ENCODE measurements around the gene MUC5B. TPM values are rescaled to one million over a fixed set of nuclear protein-coding genes. Genes with fewer than 3 reads are reported as not detected.

The MUC5B gene
- total RNA-seq, 1 donor from 2014 or later, result not detected

DNA sequence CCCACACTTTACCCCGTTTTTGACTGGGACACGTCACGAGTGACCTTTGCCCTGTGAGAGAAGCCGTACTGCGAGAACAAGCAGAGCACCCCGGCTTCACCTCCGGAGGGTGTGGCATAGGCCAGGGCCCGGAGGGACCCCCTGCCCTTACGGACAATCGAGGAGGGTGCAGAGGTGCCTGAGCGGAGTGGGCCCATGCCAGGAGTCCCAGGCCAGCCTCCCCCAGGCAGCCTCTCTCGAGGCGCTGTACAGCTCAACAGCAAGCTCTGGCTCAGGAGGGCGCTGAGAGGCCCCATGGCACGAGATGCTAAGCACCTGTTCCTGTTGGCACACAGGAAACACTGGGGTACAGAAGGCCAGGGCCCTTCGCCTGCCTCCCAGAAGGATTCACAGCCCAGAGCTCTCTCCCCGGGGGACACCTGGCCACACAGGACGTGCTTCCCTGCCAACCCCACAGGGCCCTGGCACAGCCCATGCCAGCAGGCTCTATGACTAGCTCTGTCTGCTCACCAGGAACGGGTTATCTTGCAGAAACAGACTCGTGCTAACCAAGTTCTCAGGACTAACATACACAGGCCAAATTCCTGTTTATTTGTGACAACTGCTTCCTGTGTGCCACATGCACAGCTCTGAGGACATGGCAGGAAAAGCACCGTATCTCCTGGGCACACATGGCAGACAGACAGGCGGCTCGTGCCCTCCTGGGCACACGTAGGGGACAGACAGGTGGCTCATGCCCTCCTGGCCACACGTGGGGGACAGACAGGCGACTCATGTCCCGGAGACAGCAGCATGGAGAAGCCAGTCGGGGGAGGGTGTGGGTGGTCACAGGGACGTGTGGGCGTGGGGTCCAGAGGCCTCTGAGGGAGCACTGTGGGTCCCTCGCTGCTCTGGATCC lies 75.0 kb downstream of the MUC5B start:
- Mint-ChIP-seq H3K4me1 (peaks cover 16% of the 10 kb centered on the region), H3K27me3 (ENCODE audit: low read depth) (no peaks in the 10 kb centered on the region), H3K27ac (no peak overlapping the region), H3K4me3 (no peak overlapping the region), H3K9me3 (no peaks in the 10 kb centered on the region), H3K36me3 (peaks cover 2% of the 10 kb centered on the region)
- TF ChIP-seq, protein P1, sequence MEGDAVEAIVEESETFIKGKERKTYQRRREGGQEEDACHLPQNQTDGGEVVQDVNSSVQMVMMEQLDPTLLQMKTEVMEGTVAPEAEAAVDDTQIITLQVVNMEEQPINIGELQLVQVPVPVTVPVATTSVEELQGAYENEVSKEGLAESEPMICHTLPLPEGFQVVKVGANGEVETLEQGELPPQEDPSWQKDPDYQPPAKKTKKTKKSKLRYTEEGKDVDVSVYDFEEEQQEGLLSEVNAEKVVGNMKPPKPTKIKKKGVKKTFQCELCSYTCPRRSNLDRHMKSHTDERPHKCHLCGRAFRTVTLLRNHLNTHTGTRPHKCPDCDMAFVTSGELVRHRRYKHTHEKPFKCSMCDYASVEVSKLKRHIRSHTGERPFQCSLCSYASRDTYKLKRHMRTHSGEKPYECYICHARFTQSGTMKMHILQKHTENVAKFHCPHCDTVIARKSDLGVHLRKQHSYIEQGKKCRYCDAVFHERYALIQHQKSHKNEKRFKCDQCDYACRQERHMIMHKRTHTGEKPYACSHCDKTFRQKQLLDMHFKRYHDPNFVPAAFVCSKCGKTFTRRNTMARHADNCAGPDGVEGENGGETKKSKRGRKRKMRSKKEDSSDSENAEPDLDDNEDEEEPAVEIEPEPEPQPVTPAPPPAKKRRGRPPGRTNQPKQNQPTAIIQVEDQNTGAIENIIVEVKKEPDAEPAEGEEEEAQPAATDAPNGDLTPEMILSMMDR (IDR thresholded peaks at IDR 0.05; ENCODE audit: unreplicated experiment), result no peak
- peak in 1 of 2 experiments; percentile 19 for DNase-seq (ENCODE audit: low spot score in 2 of 2, unreplicated experiment in 2 of 2)

DNA sequence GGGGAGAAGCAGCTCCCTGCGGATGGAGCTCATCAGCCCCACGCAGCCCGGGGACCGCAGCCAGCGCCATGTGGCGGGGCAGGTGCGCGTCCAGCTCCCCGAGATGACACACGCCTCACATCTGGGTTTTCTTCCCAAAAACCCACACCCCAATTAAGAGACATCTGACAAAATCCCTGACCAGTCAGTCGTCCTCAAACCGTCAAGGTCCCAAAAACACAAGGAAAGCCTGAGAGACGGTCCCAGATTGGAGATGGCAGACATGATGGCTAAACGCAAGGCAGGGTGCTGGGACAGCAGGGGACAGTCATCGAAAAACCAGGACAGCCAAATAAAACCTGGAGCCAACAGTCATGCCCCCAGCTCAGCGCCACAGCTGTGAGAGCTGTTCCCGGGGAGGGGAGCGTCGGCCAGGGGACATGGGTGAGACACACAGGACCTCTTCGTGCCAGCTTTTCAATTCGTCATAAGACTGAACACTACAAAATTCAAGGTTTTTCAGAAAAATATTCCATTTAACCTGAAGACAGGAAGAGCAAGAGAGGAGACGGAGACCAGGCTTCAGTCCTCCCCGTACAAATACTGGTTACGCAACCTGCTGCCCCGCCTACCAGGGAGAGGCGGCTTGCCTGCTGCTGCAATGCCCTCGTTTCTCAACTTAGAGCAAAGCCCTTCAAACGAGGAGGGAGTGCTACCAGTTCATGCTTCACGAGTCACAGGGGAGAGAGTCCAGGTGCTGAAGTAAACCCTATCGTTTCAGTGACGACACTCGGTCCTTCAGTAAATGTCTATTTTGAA lies 76.0 kb downstream of the MUC5B start:
- Mint-ChIP-seq H3K9me3 (no peaks in the 10 kb centered on the region), H3K27ac (peak overlapping the region; percentile 67), H3K27me3 (ENCODE audit: low read depth) (no peaks in the 10 kb centered on the region), H3K4me3 (no peak overlapping the region), H3K36me3 (peaks cover 3% of the 10 kb centered on the region), H3K4me1 (peaks cover 16% of the 10 kb centered on the region)
- TF ChIP-seq, protein P1 (IDR thresholded peaks at IDR 0.05; ENCODE audit: unreplicated experiment), result no peak
- DNase-seq (ENCODE audit: low spot score in 2 of 2, unreplicated experiment in 2 of 2), result peak; percentile 52 to 68

DNA sequence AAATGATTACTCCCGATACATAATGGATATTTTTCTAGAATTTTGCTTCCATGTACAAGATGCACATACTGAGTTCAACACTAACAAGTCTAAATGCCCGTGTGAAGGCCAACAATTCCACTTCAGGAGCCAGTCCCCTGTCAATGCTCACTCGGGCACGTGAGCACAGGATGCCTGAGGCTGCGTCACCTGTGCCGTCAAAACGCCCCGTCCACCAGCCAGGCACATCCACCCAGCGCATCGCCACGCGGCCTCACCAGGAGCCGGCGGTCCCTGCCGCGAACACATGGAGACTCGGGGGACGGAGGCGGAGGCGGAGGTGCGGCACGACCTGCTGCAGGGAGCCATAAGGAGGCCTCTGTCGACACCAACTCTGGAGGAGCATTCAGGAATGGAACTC lies 76.8 kb downstream of the MUC5B start:
- Mint-ChIP-seq H3K4me3 (no peak overlapping the region), H3K4me1 (peaks cover 16% of the 10 kb centered on the region), H3K27me3 (ENCODE audit: low read depth) (no peaks in the 10 kb centered on the region), H3K36me3 (peaks cover 3% of the 10 kb centered on the region), H3K27ac (peak overlapping the region; percentile 43), H3K9me3 (no peaks in the 10 kb centered on the region)
- peak in 1 of 2 experiments; percentile 37 for DNase-seq (ENCODE audit: low spot score in 2 of 2, unreplicated experiment in 2 of 2)
- TF ChIP-seq, protein P1 (IDR thresholded peaks at IDR 0.05; ENCODE audit: unreplicated experiment), result no peak

DNA sequence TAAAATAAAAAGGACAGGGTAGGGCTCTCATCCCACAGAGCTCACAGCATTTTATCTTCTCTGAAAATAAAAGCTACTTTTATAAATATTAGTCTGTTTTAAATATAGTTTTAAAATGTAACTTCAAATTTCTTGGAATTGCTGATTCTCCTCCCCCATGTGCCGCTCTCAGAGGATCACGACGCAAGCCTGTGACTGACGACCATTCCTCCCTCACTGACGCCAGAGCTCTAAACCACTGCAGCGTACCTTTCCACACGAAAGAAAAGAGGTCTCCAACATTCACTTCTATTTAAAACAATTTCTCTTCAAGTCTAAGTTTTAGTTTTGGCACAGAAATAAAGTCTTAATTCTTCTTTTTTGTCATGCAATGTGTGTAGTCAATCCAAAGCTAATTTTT lies 77.3 kb downstream of the MUC5B start:
- Mint-ChIP-seq H3K27me3 (ENCODE audit: low read depth) (no peaks in the 10 kb centered on the region), H3K9me3 (no peaks in the 10 kb centered on the region), H3K27ac (no peak overlapping the region), H3K4me1 (peaks cover 16% of the 10 kb centered on the region), H3K36me3 (peaks cover 3% of the 10 kb centered on the region), H3K4me3 (no peak overlapping the region)
- no peak for DNase-seq (ENCODE audit: low spot score in 2 of 2, unreplicated experiment in 2 of 2)
- TF ChIP-seq, protein P1 (IDR thresholded peaks at IDR 0.05; ENCODE audit: unreplicated experiment), result no peak

DNA sequence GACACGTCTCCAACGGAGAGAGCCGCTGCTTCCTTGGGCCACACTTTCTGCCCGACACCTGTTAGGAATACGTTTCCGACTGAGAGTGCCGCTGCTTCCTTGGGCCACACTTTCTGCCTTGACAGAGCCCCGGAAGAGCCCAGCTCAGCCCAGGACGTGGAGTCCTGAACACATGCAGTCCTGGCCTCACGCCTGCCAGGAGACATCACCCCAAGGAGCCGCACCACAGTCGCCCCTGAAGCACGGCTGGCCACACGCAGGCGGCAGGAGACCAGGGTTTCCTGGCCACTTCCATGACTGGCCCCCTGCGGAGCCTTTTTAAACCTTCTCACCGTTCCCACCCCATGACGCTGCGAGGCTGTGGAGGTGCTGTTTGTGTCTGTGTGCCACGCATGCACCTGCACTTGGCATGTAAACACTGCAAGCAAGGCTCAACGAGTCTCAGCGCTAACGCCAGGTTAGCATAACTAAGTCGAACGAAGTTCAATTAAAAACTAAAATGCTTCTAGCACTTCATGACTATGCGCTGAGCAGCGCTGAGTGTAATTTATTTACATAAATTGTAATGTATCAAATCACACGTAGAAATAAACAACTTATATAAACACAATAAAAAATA lies 77.8 kb downstream of the MUC5B start:
- Mint-ChIP-seq H3K4me1 (peaks cover 16% of the 10 kb centered on the region), H3K27me3 (ENCODE audit: low read depth) (no peaks in the 10 kb centered on the region), H3K36me3 (peaks cover 3% of the 10 kb centered on the region), H3K4me3 (no peak overlapping the region), H3K27ac (no peak overlapping the region), H3K9me3 (no peaks in the 10 kb centered on the region)
- peak in 1 of 2 experiments; percentile 28 for DNase-seq (ENCODE audit: low spot score in 2 of 2, unreplicated experiment in 2 of 2)
- TF ChIP-seq, protein P1 (IDR thresholded peaks at IDR 0.05; ENCODE audit: unreplicated experiment), result no peak

Data from mesothelial cell of epicardium (in vitro differentiated cells).